Cerebellar cortex (tissue), 1 donor: ENCODE measurements around the gene GALNTL6.
A peak's percentile ranks its signal among the peaks of the same experiment; 100 is the strongest.

ENCODE experiments used
- DNase-seq: peaks from one replicate; pipeline ENCODE4 v3.0.0-alpha.2; 2015; ENCODE audit warnings: low spot score

Gene GALNTL6

GRCh38 chr4:172125443-172125842 is 312.2 kb downstream of the GALNTL6 start:
- no peak for DNase-seq

GRCh38 chr4:172127168-172127567 is 314.0 kb downstream of the GALNTL6 start:
- no peak for DNase-seq

- no peak for DNase-seq
These were observed 316.4 kb downstream of the GALNTL6 start for GRCh38 chr4:172129593-172129992.

- no peak for DNase-seq
These were observed 321.3 kb downstream of the GALNTL6 start for GRCh38 chr4:172134521-172134920.

- DNase-seq: no peak
These were observed 327.8 kb downstream of the GALNTL6 start for GRCh38 chr4:172141025-172141424.

GRCh38 chr4:172142281-172142741 is 329.1 kb downstream of the GALNTL6 start:
- no peak for DNase-seq

GRCh38 chr4:172143605-172144314 is 330.6 kb downstream of the GALNTL6 start:
- no peak for DNase-seq

- DNase-seq: no peak
These were observed 334.5 kb downstream of the GALNTL6 start for GRCh38 chr4:172147687-172148086.

- no peak for DNase-seq
These were observed 336.1 kb downstream of the GALNTL6 start for GRCh38 chr4:172149329-172149728.

GRCh38 chr4:172152284-172152683 is 339.1 kb downstream of the GALNTL6 start:
- no peak for DNase-seq

GRCh38 chr4:172153719-172154118 is 340.5 kb downstream of the GALNTL6 start:
- DNase-seq: no peak

GRCh38 chr4:172155838-172156345 is 342.7 kb downstream of the GALNTL6 start:
- no peak for DNase-seq

GRCh38 chr4:172157946-172158345 is 344.7 kb downstream of the GALNTL6 start:
- DNase-seq: peak; percentile 17

GRCh38 chr4:172163215-172163614 is 350.0 kb downstream of the GALNTL6 start:
- no peak for DNase-seq

GRCh38 chr4:172168888-172169287 is 355.7 kb downstream of the GALNTL6 start:
- no peak for DNase-seq

GRCh38 chr4:172169871-172170270 is 356.7 kb downstream of the GALNTL6 start:
- DNase-seq: no peak

- no peak for DNase-seq
These were observed 360.0 kb downstream of the GALNTL6 start for GRCh38 chr4:172173206-172173605.

GRCh38 chr4:172177382-172177781 is 364.2 kb downstream of the GALNTL6 start:
- no peak for DNase-seq

GRCh38 chr4:172188248-172188988 is 375.2 kb downstream of the GALNTL6 start:
- no peak for DNase-seq

- DNase-seq: peak; percentile 16
These were observed 389.4 kb downstream of the GALNTL6 start for GRCh38 chr4:172202480-172203076.

- no peak for DNase-seq
These were observed 394.1 kb downstream of the GALNTL6 start for GRCh38 chr4:172207258-172207657.

- no peak for DNase-seq
These were observed 394.7 kb downstream of the GALNTL6 start for GRCh38 chr4:172207886-172208285.

- no peak for DNase-seq
These were observed 407.5 kb downstream of the GALNTL6 start for GRCh38 chr4:172220679-172221078.
